ELF-1 (cell line): ENCODE data around the gene WDR35.

ENCODE experiments used
- DNase-seq: peaks from one replicate; pipeline ENCODE4 v3.0.0-alpha.2; 2016; ENCODE audit warnings: low read depth, low spot score

The WDR35 gene

DNA sequence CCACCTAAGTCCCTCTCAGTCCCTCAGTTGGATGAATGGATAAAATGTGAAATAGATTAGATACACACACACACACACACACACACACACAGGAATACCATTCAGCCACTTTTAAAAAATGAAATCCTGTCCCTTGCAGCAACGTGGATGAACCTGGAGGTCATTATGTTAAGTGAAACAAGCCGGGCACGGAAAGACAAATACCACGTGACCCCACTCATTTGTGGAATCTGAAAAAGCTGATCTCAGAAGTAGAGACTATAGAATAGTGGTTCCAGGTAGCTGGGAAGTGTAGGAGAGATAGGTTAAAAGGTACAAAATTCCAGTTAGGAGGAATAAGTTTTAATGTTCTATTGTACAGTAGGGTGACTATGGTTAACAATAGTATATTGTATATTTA is 119.1 kb downstream of the WDR35 start:
- DNase-seq, result no peak

- DNase-seq, result peak; percentile 60
Observed at GRCh38 chr2:19868701-19869580, 121.0 kb downstream of the WDR35 start.

GRCh38 chr2:19868224-19868623 is 121.7 kb downstream of the WDR35 start:
- no peak for DNase-seq

DNA sequence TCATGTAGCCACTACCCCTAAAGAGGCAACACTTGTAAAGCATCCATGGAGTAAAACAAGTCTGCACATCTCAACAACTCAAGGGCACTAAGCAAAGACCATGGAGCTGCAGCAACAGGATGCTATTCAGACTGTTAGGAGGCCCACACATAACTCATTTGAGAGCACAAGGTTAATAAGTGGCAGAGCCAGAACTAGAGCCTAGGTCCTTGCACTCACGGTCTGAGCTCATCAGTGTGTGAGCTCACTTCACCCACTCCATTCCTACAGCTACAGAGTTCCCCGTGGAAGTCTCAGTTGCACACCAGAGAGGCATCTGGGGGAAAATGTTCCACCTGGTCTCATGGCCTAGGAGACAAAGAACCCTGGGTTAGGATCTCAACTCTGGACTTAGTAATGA is 123.1 kb downstream of the WDR35 start:
- no peak for DNase-seq

DNA sequence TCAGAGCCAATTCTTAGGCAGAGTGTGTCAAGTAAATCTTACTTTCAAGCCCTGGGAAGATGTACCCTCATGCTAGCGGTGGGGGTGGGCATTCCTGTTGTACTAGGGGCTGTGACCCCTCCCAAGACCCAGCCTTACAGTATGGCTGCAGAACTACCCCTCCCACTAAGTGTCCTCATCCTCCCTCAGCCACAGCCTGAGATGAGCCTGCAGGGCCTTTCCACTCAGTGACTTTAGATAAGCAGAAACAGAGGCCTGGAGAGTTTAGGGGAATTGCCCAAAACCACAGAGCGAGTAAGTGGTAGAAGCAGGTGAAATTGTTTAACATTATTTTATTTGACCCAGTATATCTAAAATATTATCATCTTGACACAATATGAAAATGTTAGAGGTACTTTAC is 124.8 kb downstream of the WDR35 start:
- DNase-seq, result no peak

DNA sequence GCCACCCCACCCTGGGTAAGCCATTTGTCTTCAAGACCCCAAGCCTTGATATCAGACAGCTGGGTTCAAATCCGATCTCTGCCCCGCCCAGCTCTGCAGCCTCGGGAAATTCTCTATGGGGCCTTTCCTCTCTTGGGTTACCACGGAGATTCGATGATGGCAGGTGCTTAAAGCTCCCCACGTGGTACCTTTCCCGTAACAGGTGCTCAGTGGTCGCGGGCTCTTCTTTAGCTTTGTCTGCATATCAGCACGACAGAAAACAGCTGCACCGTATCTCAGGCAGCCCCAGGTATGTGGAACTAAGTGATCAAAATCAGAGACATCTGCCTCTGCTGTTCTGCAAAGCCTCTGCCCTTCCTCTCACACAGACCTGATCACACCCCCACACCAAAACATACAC is 125.5 kb downstream of the WDR35 start:
- DNase-seq, result no peak

DNA sequence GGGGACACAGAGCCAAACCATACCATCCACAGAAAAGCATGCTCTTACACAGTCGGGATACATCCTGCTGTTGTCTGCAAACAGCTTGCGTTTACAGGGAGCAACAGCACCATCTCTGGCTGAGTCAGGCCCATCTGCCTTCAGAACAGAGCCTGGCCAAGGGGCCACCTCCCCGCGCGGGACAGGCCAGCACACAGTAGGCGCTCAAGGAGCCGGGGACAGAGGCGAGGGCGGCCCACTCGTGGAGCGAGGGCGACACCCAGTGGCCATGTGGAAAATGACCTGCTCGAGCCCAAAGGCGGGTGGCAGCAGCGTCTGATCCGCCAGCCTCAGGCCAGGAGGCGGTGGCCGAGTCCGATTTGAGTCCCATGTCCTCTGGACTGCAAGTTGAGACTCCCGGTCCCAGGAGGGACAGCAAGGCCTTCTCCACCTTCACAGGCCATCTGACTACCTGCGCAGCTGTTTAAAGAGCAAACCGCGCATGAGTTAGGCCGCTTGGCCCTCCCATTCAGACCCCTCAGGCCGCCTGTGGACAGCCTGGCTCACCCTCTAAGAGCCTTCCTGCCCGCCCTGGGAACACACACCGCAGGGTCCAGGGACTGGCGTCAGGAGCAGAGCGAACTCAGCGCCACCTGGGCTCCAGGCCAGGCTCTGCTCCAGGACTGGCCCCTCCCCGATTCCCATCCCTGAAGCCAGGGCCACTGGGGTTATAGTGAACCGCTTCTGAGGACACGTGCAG is 126.4 kb downstream of the WDR35 start:
- peak; percentile 96 for DNase-seq

GRCh38 chr2:19861813-19862212 is 128.1 kb downstream of the WDR35 start:
- no peak for DNase-seq
